Esophagus muscularis mucosa (tissue), 4 donors: ENCODE measurements around the gene RAD51B. TPM values are rescaled to one million over a fixed set of nuclear protein-coding genes. Genes with fewer than 3 reads are reported as not detected.

Experiments used
- DNase-seq: peaks from one replicate; pipeline ENCODE4 v3.0.0-alpha.2; 2017; ENCODE audit errors: extremely low spot score
- H3K27ac ChIP-seq, 4 donors: fragments of 200-600 bp; sonication (generic); replicated peaks in 1 of 4; 1 replicate in 3 of 4; 2 replicates in 1 of 4; pipeline ENCODE4 v1.5.1; 2016 to 2019; ENCODE audit warnings: mild to moderate bottlenecking in 1 of 4
- H3K27me3 ChIP-seq, 4 donors: fragments of 200-600 bp; sonication (generic); one replicate each; pipeline versions ENCODE4 v1.5.1 to v1.6.0; 2016 to 2019
- H3K36me3 ChIP-seq, 4 donors: fragments of 200-600 bp; sonication (generic); one replicate each; pipeline ENCODE4 v1.5.1; 2016 to 2019
- H3K4me1 ChIP-seq, 4 donors: fragments of 200-600 bp; sonication (generic); one replicate each; pipeline ENCODE4 v1.5.1; 2016 to 2019
- H3K4me3 ChIP-seq, 4 donors: fragments of 200-600 bp; sonication (generic); 1 replicate in 2 of 4; 2 replicates in 2 of 4; pipeline ENCODE4 v1.5.1; 2016 to 2019; ENCODE audit warnings: mild to moderate bottlenecking in 4 of 4, moderate library complexity in 1 of 4
- H3K9me3 ChIP-seq, 4 donors: fragments of 200-600 bp; sonication (generic); 1 replicate in 3 of 4; 2 replicates in 1 of 4; pipeline ENCODE4 v1.5.1; 2016 to 2019
- CTCF ChIP-seq, 3 experiments: fragments of 200-600 bp in 2 of 3; fragments of 450-650 bp in 1 of 3; sonication (generic) in 2 of 3; IDR thresholded peaks; one replicate each; pipeline ENCODE4 v1.5.1; 2017 to 2019; ENCODE audit warnings: antibody characterized with exemption in 3 of 3, mild to moderate bottlenecking in 2 of 3, moderate library complexity in 1 of 3
- EP300 ChIP-seq: sonication (generic); formaldehyde crosslinking; IDR thresholded peaks from one replicate; pipeline ENCODE4 v1.6.1; 2017; ENCODE audit warnings: antibody characterized with exemption
- POLR2A ChIP-seq: fragments of 450-650 bp; IDR thresholded peaks from one replicate; pipeline ENCODE4 v1.6.1; 2017; ENCODE audit warnings: antibody characterized with exemption, moderate library complexity, mild to moderate bottlenecking, low read depth
- POLR2AphosphoS5 ChIP-seq, 2 donors: sonication (generic); formaldehyde crosslinking; IDR thresholded peaks; one replicate each; pipeline ENCODE4 v1.6.1; 2017; ENCODE audit warnings: antibody characterized with exemption in 2 of 2
- WGBS: methylation state at CpG from one replicate; pipeline ENCODE4 v1.1.5; 2018; 5-methylcytosine and 5-hydroxymethylcytosine counted together
- intact Hi-C: fragments of 100-400 bp; cut with DNase I; formaldehyde crosslinking; loops from one replicate; pipeline ENCODE4 v1.15.1; 2023
- total RNA-seq, 4 donors: library from RNA; depleted of rRNA; stranded (reverse); fragments of >200 nt; gene quantifications; one replicate each; pipeline versions ENCODE4 v1.1.0 to v1.2.1, GENCODE V29; 2016

The RAD51B gene
- total RNA-seq, 4 donors from 2014 or later = 2.8 to 11.1 (median 5.1) TPM

- Histone ChIP-seq H3K36me3 (no peaks in the 10 kb centered on the region), H3K27me3 (no peaks in the 10 kb centered on the region), H3K27ac (peak overlapping the region; percentile 18 to 68 (median 47)), H3K4me3 (no peak overlapping the region), H3K4me1 (peaks cover 26 to 61% (median 55%) of the 10 kb centered on the region in 4 donors), H3K9me3 (no peaks in the 10 kb centered on the region)
- intact Hi-C loops = no loop called here
- 63% methylated on average over 9 of the region's 9 CpGs for WGBS
- DNase-seq = no peak
- TF ChIP-seq POLR2A (no peak), EP300 (no peak), POLR2AphosphoS5 (IDR thresholded peaks at IDR 0.05) (no peak), CTCF (IDR thresholded peaks at IDR 0.05) (no peak)
Observed at GRCh38 chr14:68239988-68240771, 420.6 kb downstream of the RAD51B start.

- DNase-seq = no peak
- Histone ChIP-seq H3K9me3 (no peaks in the 10 kb centered on the region), H3K4me1 (peaks cover 44 to 70% (median 67%) of the 10 kb centered on the region in 4 donors), H3K27ac (no peak overlapping the region), H3K36me3 (no peaks in the 10 kb centered on the region), H3K4me3 (no peak overlapping the region), H3K27me3 (no peaks in the 10 kb centered on the region)
- 84% methylated on average over 6 of the region's 6 CpGs for WGBS
- intact Hi-C loops = no loop called here
- TF ChIP-seq POLR2AphosphoS5 (IDR thresholded peaks at IDR 0.05) (no peak), CTCF (IDR thresholded peaks at IDR 0.05) (no peak), EP300 (no peak), POLR2A (no peak)
Observed at GRCh38 chr14:68241862-68242487, 422.4 kb downstream of the RAD51B start.

- H3K27ac ChIP-seq = peak overlapping the region; percentile 13 to 87 (median 84)
- H3K27me3 ChIP-seq = no peaks in the 10 kb centered on the region
- peaks cover 58 to 77% (median 75%) of the 10 kb centered on the region in 4 donors for H3K4me1 ChIP-seq
- no peaks in the 10 kb centered on the region for H3K9me3 ChIP-seq
- WGBS = 71% methylated on average over 3 of the region's 3 CpGs
- TF ChIP-seq POLR2AphosphoS5 (IDR thresholded peaks at IDR 0.05) (no peak), CTCF (IDR thresholded peaks at IDR 0.05) (no peak), POLR2A (no peak), EP300 (no peak)
- H3K36me3 ChIP-seq = no peaks in the 10 kb centered on the region
- no peak for DNase-seq
- intact Hi-C loops = no loop called here
- H3K4me3 ChIP-seq = no peak overlapping the region
Observed at GRCh38 chr14:68243450-68244010, 424.0 kb downstream of the RAD51B start.

GRCh38 chr14:68244262-68244980, 424.8 kb downstream of the RAD51B start:
- no peaks in the 10 kb centered on the region for H3K36me3 ChIP-seq
- H3K9me3 ChIP-seq = no peaks in the 10 kb centered on the region
- WGBS = 54% methylated on average over 4 of the region's 4 CpGs
- peak overlapping the region; percentile 82 to 87 (median 84) for H3K27ac ChIP-seq
- H3K27me3 ChIP-seq = no peaks in the 10 kb centered on the region
- peaks cover 67 to 85% (median 80%) of the 10 kb centered on the region in 4 donors for H3K4me1 ChIP-seq
- DNase-seq = no peak
- intact Hi-C loops = no loop called here
- H3K4me3 ChIP-seq = no peak overlapping the region
- TF ChIP-seq POLR2AphosphoS5 (IDR thresholded peaks at IDR 0.05) (no peak), POLR2A (no peak)
